Measurements from ENCODE around the gene DCLK2.

GRCh38 chr4:150131581-150132228 lies 53.5 kb downstream of the DCLK2 start:
- TF ChIP-seq CTCF (IDR thresholded peaks at IDR 0.05; ENCODE audit: insufficient read depth, low read length, poor library complexity, severe bottlenecking) (no peak), EZH2phosphoT487 (conservative IDR thresholded peaks at IDR 0.05; ENCODE audit: low read length) (no peak)

All from SU-DHL-6 (cell line).